Renal pelvis (tissue), 4 donors: ENCODE measurements around the gene APBB2. TPM values are rescaled to one million over a fixed set of nuclear protein-coding genes. Genes with fewer than 3 reads are reported as not detected.

ENCODE experiments used
- DNase-seq: peaks from one replicate; pipeline ENCODE4 v3.0.0-alpha.2; 2013
- polyA plus RNA-seq, 3 donors: library from polyadenylated mRNA; unstranded; fragments of 120-200 nt; gene quantifications; one replicate each; pipeline ENCODE4 v1.2.1, GENCODE V29; 2013; ENCODE audit not compliant: insufficient read length in 3 of 3

Gene APBB2
- polyA plus RNA-seq, 3 donors: 43.3 to 59.5 (median 59.4) TPM

- no peak for DNase-seq
These were observed 230.3 kb downstream of the APBB2 start for GRCh38 chr4:40984051-40984450.

- no peak for DNase-seq
These were observed 233.9 kb downstream of the APBB2 start for GRCh38 chr4:40980318-40980883.

GRCh38 chr4:40978548-40978947 lies 235.8 kb downstream of the APBB2 start:
- DNase-seq: no peak

GRCh38 chr4:40976343-40976742 lies 238.0 kb downstream of the APBB2 start:
- DNase-seq: peak; percentile 68

- no peak for DNase-seq
These were observed 241.6 kb downstream of the APBB2 start for GRCh38 chr4:40972722-40973121.

- DNase-seq: no peak
These were observed 243.0 kb downstream of the APBB2 start for GRCh38 chr4:40971338-40971737.

GRCh38 chr4:40969501-40969900 lies 244.8 kb downstream of the APBB2 start:
- DNase-seq: no peak

GRCh38 chr4:40967550-40967949 lies 246.8 kb downstream of the APBB2 start:
- DNase-seq: no peak

- no peak for DNase-seq
These were observed 248.3 kb downstream of the APBB2 start for GRCh38 chr4:40966091-40966490.

GRCh38 chr4:40963897-40964478 lies 250.4 kb downstream of the APBB2 start:
- DNase-seq: no peak

GRCh38 chr4:40962551-40963180 lies 251.7 kb downstream of the APBB2 start:
- no peak for DNase-seq

GRCh38 chr4:40960941-40961340 lies 253.4 kb downstream of the APBB2 start:
- DNase-seq: no peak

GRCh38 chr4:40957281-40957680 lies 257.1 kb downstream of the APBB2 start:
- DNase-seq: no peak

GRCh38 chr4:40956721-40957255 lies 257.6 kb downstream of the APBB2 start:
- DNase-seq: no peak

GRCh38 chr4:40954088-40954668 lies 260.2 kb downstream of the APBB2 start:
- DNase-seq: no peak

- no peak for DNase-seq
These were observed 260.9 kb downstream of the APBB2 start for GRCh38 chr4:40953283-40954087.

GRCh38 chr4:40952672-40953071 lies 261.7 kb downstream of the APBB2 start:
- no peak for DNase-seq

- no peak for DNase-seq
These were observed 262.1 kb downstream of the APBB2 start for GRCh38 chr4:40952217-40952616.

- no peak for DNase-seq
These were observed 263.3 kb downstream of the APBB2 start for GRCh38 chr4:40951026-40951425.

GRCh38 chr4:40949358-40950100 lies 264.8 kb downstream of the APBB2 start:
- DNase-seq: no peak

- peak; percentile 53 for DNase-seq
These were observed 266.3 kb downstream of the APBB2 start for GRCh38 chr4:40948014-40948413.
